SU-DHL-6 (cell line): ENCODE measurements around the gene UBE2Z.

Experiments used
- EZH2phosphoT487 ChIP-seq: fragments of 200-600 bp; sonication (generic), shearing (Covaris generic); conservative IDR thresholded peaks from 2 replicates; pipeline ENCODE4 v1.6.1; 2018; ENCODE audit warnings: mild to moderate bottlenecking, antibody characterized with exemption, low read length, moderate library complexity, mixed read lengths
- TF ChIP-seq, protein P1 (sequence below): fragments of 200-600 bp; sonication (generic); IDR thresholded peaks from one replicate; pipeline ENCODE4 v1.5.1; 2017; ENCODE audit warnings: antibody characterized with exemption, mild to moderate bottlenecking, low read length, moderate library complexity; ENCODE audit not compliant: insufficient read depth, poor library complexity, severe bottlenecking

DNA sequence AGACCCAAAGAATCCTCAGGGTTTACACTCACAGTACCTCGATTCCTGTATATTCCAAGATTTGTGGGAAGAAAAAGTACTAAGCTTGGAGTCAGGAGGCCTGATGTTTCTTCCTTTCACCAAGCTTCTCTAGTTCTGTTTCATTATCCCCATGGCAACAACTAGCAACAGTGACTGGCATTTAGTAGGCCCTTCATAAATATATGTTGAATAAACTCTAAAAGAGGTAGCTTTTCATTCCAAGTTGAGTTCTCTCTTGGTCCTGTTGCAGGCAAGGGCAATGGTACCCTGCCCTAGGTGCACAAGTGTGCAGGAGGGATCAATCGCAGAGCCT lies 527 bp upstream of the UBE2Z start:
- TF ChIP-seq, protein P1, sequence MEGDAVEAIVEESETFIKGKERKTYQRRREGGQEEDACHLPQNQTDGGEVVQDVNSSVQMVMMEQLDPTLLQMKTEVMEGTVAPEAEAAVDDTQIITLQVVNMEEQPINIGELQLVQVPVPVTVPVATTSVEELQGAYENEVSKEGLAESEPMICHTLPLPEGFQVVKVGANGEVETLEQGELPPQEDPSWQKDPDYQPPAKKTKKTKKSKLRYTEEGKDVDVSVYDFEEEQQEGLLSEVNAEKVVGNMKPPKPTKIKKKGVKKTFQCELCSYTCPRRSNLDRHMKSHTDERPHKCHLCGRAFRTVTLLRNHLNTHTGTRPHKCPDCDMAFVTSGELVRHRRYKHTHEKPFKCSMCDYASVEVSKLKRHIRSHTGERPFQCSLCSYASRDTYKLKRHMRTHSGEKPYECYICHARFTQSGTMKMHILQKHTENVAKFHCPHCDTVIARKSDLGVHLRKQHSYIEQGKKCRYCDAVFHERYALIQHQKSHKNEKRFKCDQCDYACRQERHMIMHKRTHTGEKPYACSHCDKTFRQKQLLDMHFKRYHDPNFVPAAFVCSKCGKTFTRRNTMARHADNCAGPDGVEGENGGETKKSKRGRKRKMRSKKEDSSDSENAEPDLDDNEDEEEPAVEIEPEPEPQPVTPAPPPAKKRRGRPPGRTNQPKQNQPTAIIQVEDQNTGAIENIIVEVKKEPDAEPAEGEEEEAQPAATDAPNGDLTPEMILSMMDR: no peak
- TF ChIP-seq EZH2phosphoT487: no peak
